Cerebellar nuclear complex (tissue), 1 donor: ENCODE results near the gene PNMA8B.

Source experiments
- DNase-seq, 2 experiments: peaks; one replicate each; lab custom pipeline; 2025; lab: John Stamatoyannopoulos, UW

The PNMA8B gene

DNA sequence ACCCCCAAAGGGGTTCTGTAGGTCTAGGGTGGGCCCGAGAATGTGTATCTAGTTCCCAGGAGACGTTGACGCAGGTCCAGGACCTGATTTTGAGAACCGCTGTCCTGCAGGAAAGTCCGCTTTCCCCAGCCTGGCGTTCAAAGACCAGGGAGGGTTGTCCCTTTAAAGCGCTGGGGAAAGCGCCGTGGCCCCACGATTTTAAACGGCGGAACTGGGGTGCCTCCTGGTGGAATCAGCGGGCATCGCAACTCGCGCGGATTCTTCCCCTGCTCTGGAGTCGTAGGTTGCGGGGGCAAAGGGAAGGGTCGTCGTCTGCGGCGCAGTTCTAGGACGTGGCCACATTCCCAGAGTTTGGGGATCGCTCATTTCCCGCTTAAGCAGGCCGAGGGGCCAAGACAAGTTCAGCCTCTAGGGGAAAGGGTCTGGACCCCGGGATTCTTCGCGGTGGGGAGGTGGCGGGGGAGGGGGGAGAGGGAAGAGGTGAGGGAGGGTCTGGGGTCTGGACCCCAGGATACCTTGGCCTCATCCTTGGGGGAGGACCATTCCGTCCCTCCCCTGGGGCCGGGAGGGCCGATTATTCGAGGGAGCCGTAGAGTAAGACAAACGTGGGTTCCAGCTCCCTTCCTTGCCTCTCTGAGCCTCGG, 7.7 kb downstream of the PNMA8B start:
- DNase-seq, result peak in 1 of 2 experiments; percentile 9

DNA sequence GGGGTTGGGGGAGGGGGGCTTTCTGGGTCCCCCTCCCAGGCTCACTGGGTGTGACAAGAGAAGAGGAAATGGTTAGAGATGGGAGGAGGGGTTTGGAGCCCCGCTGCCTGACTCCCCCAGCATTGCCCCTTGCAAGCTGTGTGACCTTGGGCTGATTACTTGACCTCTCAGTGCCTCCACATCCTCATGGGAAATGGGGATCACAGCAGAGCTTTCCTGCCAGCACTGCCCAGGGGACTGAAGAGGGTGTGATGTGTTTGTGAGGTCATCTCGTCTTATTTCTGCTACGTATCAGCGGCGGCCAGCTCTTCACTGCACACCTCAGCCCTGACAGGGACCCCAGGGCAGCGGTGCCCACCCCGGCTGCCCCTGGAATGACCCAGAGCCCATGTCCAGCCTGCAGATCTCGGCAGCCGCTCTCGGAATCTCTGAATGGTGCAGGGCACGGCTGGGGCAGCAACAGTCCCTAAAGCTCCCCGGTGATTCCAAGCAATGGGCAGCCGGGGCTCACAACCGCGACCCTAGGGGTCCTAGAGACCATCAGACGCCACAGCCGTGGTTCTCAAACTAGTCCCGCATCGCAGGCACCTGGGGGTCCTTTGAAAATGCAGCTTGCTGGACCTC, 8.4 kb downstream of the PNMA8B start:
- DNase-seq, result no peak

DNA sequence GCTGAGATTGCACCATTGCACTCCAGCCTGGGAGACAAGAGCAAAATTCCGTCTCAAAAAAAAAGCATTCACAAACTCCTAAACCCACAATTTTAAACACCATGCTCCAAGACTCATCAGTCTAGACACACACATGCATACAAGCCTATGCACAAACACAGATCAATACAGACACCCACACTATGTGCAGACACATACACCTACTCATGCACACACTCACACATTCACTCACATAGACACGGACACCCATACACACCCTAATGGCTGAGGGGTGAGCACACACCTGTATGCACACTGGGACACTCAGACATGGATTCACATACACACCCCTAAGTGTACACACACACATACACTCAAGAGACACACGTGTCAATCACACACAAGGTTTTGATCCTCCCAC, 9.3 kb downstream of the PNMA8B start:
- DNase-seq, result no peak

DNA sequence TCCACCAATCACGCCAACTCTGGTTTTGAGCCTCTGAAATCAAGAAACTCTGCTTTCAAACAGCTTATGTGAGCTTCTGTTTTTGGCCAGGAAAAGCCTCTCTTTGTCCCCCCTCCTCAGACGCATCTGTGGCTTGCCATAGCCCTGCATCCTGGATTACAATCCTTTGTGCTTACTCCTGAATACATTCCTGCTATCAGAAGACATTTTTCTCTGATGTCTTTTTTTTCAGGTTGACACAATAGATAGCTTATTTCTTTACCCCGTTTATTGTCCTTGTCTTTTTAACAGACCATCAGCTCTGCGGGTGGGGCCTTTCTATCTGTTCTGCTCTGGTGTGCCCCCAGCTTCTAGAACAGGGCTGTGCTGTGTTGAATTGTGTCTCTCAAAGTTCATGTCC, 11.0 kb downstream of the PNMA8B start:
- no peak for DNase-seq

DNA sequence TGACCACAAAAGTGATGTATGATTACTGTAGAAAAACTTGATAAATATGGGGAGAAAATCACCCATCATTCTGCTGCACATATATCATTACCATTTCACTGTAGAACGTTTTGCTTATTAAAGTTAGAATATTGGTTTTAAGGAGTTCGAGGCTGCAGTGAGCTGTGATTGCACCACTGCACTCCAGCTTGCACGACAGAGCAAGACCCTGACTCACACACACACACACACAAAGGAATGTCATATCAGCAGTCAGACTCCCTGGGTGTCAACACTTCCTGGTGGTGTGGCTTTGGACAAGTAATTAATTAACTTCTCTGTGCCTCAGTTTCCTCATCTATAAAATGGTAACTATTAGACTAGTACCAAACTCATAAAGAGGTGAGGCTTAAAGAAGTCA, 13.0 kb downstream of the PNMA8B start:
- DNase-seq, result no peak

DNA sequence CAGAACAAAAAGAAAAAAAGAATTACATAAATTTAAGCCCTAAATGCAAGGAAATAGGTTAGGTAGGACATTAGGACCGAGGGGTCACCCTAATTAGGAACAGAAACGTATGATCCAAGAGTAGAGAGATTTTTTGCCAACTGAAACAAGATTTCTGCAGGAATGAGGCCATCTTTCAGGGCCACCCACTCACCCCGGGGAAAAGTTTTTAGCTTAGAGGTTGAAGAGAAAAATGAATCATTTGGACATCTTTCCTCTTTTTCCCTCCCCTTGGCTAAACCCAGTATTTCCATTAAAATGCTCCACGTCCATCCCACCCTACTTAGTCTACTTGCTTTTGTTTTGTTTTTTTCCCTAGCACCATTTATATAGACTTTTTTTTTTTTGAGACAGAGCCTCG, 13.7 kb downstream of the PNMA8B start:
- no peak for DNase-seq

DNA sequence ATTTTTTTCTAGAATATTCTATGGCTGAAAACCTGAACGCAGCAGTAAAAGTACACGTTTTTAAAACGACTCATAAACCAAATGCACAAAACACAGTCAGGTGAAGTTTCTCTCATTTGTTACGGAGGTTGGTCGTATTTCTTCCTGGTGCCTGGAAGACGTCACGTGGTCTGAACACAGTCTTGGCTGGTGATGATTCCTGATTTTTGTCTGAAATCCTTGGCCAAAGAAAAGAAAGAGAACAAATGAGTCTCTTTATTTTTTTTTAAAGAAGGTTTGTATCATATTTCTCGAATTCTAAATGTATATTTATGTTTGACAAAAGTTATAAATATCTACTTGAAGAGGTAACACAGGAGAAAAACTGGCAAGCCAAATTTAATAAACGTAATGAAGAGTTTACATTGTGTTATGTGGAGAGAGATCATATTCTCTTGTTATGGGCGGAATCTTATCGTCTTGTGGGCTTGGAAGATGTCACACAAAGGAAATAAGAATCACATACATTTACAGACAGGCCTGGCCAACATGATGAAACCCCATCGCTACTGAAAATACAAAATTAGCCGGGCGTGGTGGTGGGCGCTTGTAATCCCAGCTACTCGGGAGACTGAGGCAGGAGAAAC, 14.3 kb downstream of the PNMA8B start:
- DNase-seq, result no peak

DNA sequence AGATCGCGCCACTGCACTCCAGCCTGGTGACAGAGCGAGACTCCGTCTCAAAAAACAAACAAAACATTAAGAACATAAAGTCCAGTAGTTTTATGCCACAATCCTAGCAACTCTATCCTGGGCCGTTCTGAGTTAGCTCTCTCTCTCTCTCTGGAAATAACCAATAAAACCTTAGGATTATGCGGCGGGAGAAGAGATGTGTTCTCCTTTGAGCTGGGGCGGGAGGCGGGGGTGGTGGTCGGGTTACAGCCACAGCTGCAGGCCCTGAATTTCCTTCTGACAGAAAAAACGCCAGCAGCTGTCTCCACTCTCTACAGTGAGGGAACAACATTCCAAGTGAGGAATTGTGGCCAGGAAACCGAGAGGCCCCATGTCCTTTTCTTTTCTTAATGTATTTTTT, 15.3 kb downstream of the PNMA8B start:
- DNase-seq, result no peak

DNA sequence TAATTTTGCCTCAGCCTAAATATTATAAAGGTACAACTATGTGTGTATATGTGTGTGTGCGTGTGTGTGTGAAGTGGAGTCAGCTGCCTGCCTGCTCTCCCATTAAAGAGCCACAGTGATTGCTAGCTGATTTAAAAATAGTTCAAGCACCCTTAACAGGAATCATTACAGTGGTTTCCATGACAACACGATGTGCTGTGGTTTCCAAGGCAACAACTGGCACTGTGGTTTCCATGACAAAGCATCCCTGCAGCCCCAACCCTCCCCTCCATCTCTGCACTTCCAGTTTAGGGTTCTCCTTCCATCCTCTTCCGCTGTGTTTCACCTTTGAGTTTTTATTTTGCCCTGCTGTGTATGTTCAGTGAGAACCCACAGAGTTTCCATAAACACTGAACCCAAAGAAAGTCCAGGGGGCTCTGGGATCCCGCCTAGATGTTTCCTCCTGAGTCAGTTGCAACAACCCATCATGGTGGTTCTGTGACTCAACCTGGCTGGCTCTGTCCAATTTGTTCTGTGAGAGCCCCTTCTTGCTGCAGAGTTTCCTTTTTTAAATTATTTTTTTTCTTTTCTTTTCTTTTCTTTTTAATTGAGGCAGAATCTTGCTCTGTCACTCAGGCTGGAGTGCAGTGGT, 17.2 kb downstream of the PNMA8B start:
- DNase-seq, result no peak

DNA sequence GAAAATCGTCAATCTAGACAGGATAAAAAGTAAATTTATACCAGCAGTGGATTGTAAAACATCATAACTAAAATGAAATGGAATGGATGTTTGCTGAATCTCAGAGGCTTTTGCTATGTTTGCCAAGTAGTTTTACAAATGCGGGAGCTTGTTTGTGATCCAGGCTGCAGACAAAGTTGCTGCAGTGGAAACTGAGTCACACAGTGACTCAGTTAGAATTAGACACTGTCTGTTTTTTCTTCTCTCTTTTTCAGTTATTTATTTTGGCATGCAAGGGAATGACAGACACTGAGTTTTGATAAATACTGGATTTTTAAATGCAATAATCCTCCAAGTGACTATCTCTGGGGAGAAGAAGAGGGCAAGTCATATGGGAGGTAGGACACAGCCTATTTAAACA, 19.7 kb downstream of the PNMA8B start:
- no peak for DNase-seq

DNA sequence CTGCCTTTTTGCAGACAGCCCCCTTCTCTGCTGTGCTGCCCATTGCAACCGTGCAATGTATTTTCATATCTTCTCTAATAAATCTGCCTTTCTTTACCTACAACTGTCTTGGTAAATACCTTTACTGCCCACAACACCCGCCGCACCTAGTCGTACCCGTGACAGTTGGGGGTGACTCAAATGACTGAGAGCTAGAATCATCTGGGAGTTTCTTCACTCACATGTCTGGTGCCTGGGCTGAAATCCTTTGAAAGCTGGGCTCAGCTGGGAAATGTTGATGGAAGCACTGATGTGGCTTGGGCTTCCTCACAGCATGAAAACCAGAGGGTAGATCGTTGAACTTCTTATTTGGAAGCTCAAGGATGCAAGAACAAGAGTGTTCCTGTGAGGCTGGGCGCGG, 21.5 kb downstream of the PNMA8B start:
- no peak for DNase-seq

DNA sequence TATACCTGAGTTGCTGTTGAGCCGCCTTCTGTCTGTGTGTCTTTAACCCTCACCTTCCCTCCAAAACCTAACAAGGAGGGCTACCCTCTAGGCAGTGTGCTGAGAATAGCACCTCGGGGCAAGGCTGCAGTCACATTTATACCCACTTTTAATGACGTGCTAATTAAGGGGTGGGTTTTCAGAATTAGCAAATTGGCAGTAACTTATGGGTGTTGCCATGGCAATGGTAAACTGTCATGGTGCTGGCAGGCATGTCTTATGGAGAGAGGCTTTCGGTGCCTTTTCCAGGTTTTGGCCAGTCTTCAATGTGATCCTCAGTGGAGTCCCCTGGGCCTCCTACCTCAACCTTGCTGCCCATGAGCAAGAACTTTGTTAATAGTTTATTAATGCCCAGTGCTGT, 23.1 kb downstream of the PNMA8B start:
- DNase-seq, result no peak

DNA sequence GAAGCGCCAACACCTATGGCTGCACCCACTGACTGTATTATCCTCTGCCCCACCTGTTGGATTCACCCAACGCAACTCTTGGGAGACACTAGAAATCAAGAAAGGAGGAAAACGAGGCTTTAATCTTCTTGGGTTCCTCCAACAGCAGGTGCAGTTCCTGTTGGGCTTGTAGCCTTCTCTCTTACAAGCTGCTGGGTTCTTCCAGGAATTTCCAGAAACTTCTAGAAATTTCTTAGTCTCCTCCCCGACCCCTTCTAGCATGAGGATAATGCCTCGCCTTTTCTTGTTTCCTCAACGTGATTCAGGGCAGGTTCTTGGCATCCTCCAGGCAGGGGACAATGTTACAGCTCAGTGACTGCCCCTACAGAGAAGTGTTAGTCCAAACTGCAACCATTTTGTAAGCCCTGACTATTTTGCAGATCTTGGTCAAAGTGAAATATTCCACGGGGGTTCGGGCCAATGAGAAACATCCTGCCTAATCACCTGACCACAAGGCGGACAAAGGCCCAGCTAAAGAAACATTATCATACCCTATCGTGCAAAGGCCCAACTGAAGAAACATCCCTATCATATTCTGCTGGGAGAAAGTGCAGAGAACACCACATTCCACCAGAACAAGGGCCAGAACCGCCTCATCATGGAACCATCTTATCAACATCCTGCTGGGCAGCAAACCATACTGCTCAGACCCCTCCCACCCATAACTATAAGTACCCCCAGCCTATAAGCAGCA, 23.7 kb downstream of the PNMA8B start:
- DNase-seq, result no peak

DNA sequence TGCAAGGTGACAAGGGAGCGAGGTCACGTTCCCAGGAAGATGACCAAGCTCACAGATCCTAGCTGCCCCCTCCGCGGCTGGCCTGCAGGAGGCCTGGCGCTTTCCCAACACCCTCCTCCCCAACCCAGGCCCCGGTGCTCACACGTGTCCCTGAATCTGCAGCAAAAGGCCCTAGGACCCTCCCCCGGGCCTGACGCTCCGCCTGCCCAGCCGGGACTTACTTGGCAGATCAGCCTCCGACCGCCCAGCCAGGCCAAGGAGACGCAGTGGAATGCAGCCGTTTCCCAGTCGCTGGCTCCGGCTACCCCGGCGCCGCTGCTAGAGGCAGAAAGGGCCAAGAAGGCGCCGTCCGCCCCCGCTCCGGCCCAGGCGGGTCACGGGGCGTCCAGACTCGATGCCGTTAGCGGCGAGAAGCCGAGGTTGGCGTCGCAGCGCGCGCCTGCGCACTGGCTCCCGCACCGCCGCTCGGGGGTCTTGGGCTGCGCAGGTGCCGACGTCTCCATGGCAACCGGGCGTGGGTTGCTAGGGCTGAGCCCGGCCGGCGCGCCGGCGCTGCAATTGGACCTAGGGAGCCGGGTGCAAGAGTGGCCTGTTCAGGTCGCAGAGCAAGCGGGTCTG, 24.4 kb downstream of the PNMA8B start, which contains the start of gene PNMA8A:
Gene PNMA8A, minus strand, starts transcription at position 448 of the 618 bp plus-strand sequence. CDS start 528 bp downstream, outside the sequence.
- DNase-seq, result peak in 1 of 2 experiments; percentile 45

DNA sequence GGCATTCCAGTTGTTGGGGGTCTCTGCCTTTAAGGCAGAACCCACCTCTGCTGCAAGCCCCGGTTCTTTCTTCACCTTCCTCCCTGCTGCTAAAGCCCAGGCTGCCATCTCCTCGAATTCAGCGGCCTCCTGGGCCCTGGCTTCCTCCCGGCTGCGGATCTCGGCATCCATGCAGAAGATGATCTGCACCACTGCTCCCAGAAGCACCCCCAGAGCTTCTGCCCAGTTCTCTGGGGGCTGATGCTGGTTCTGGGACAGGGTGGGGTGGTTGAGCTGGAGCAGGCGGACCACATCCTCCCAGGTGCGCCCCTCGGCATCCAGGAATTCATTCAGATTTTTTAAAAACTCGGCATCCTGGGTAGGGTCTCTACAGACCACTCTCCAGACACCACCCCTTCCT, 25.3 kb downstream of the PNMA8B start:
- DNase-seq, result no peak

DNA sequence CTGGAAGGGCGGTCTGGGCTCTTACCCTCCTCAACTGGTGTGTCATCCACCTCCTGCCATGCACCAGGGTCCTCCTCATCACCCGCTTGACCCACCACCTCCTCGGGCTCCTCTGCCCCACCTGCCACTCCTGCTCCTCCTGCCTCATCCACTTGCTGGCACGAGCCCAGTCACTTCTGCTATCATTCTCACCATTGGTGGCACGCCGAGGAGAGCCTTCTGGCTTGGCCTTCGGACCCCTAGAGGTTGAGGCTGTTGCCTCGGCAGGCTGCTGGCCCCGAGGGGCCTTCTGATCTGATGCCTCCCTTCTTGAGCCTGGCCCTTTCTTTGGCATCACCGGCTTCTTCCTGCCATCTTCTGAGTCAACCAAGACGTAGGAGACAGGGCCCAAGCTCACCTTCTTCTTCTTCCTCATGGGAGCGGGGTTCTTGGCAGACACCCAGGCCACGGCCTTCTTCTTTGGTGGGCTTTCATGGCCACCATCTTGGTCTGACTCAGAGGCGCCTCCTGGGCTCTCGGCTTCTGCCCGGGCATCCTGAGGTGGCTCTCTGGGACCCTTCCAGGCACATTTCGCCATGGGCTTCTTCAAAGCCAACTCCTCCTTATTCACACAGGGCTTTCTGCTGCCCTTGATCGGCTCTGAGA, 26.0 kb downstream of the PNMA8B start:
- no peak for DNase-seq

DNA sequence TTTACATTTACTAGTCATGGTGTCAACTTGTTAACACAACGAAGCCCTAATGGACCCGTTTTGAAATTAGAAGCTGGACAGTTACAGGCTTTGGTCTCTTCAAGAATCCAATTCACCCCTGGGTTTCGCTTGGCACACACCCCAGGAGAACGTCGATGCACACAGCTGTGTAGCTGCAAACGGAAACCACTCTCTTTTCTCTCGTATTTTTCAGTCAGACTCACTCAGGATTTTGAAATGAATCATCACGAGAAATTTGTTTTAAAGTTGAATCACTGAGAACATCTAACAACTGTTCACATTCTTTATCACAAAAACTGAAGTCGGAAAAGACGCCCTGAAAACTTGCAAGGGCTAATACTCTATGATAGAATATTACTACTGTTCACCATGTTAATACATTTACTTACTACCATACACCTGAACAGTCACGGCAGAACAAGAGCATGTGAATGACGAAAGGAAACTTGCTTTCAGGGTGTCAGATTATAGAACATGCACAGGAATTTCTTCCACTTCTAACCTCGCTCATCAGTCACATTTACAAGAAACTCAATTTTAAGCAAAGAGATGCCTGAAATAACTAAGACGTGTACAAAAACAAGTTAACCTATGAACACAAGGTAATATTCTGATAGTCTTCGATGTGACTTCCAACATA, 29.0 kb downstream of the PNMA8B start:
- DNase-seq, result no peak

DNA sequence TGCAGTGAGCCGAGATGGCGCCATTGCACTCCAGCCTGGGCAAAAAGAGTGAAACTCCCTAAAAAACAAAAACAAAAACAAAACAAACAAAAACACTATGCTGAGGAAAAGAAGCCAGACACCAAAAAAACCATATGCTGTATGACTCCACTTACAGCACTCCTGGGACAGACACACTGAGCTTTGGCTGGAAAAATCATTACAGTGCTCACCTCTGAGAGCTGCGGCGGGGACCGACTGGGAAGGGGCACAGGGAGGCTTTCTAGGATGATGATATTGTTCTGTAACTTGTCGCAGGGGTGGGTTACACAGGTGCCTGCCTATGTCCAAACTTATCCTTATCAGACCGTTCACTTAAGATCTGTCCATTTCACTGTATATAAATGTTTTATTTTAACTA, 32.2 kb downstream of the PNMA8B start:
- no peak for DNase-seq

DNA sequence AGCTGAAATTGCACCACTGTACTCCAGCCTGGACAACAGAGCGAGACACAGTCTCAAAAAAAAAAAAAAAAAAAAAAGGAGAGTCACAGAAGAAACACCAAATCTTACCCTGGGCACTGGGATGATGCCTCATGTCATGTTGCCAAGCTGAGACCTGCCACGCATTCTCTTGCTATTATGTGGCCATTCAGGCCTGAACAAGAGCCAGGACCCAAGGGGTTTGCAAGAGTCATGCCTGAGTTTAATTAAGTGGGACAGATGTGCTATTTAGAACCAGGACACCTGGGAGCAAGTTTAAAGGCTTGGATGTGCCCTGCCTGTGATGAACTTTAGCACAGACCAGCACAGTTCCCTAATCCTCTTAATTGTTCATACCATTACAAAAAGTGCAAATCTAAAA, 34.1 kb downstream of the PNMA8B start:
- no peak for DNase-seq

DNA sequence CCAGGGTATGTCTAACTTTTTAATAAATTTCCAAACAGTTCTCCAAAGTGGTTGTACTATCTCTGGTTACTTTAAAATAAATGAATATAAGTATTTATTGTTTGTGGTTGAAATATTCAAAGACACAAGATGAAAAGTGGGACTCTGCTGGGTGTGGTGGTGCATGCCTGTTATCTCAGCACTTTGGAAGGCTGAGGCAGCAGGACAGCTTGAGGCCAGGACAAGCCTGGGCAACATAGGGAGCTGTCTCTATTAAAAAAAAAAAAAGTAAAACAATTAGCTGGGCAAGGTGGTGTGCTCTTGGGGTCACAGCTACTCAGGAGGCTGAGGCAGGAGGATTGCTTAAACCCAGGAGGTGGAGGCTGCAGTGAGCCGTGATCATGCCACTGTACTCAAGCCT, 34.7 kb downstream of the PNMA8B start:
- no peak for DNase-seq

DNA sequence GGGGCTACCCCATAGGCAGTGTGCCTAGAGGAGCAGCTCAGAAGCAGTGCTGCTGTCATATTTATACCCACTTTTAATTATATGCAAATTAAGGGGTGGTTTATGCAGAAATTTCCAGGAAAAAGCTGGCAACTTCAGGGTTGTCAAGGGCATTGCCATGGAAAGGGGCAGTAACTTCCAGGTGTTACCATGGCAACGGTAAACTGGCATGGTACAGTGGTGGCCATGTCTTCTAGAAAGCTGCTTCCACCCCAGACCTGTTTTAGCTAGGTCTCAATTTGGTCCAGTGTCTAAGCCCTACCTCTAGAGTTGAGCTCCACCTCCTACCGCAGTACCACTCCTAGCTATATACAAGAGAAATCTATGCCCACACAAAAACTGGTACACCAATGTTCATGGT, 35.6 kb downstream of the PNMA8B start:
- no peak for DNase-seq
